ENCODE data around the gene TCAF1. TPM values are rescaled to one million over a fixed set of nuclear protein-coding genes. Genes with fewer than 3 reads are reported as not detected.
"Not testable (repeated sequence)": the region's sequence is repeated elsewhere in the genome, so short reads cannot be mapped to it uniquely, and the experiment has no call there.

TCAF1 gene
- total RNA-seq, 1 donor from 2014 or later: 32.7 TPM

DNA sequence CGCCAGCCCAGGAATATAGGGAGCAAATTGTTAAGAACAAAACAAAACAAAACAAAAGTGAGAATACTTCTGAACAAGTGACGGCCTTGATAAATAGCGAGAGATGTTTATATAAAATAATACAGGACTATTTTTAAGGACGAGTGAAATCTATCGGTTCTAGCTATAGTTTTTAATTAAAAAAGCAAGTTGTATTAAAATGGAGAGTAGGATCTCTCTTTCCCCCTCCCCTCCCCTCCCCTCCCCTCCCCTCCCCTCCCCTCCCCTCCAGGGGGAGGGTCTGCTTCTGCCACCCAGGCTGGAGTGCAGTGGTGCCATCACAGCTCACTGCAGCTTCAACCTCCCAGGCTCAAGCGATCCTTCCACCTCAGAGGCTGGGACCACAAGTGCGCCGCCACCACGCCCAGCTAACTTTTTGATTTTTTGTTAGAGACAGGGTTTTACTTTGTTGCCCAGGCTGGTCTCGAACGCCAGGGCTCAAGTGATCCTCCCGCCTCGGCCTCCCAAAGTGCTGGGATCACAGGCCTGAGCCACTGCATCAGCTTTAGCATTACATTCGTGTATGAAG is 440 bp upstream of the TCAF1 start:
- no peak for DNase-seq (ENCODE audit: low read depth in 2 of 2)

GRCh38 chr7:143901332-143901667 is 676 bp downstream of the TCAF1 start:
- peak in 1 of 2 donors; percentile 57 for DNase-seq (ENCODE audit: low read depth in 2 of 2)

DNA sequence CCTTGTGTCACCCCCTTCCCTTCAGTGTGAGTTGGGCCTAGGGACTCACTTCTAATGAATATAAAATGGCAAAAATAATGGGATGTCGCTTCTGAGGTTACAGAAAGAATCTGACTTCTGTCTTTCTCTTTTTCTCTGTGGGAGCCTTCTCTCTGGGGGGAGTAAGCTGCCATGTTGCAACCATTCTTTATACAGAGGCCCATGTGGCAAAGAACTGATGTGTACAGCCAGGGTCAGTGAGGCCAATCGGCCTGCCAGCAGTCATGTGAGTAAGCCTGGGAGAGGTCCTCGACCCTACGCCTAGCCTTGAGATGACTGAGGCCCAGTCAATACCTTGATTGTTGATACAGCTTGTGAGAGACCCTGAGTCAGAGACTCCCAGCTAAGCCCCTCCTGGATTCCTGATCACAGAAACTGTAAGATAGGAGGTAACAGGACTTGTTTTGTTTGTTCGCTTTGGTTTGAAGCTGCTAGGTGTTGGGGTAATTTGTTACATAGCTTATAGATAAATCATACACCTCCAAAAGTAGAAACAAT is 1.7 kb downstream of the TCAF1 start:
- DNase-seq (ENCODE audit: low read depth in 2 of 2): peak in 1 of 2 donors; percentile 75

DNA sequence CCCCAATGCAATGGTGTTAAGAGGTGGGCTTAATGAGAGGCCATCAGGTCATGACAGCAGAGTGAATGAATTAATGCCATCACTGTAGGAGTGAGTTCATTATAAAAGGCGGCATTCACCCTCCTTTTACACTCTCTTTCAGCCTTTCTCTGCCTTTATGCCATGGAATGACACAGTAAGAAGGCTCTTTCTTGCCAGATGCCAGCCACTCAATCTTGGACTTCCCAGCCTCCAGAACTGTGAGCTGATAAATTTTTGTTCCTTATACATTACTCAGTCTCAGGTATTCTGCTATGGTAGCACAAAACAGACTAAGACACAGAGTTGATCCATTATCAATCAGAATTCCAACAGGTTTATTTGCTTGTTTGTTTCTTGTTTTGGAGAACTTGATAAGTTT is 3.2 kb downstream of the TCAF1 start:
- DNase-seq (ENCODE audit: low read depth in 2 of 2): no peak

GRCh38 chr7:143896667-143897066 is 5.3 kb downstream of the TCAF1 start:
- DNase-seq (ENCODE audit: low read depth in 2 of 2): no peak

DNA sequence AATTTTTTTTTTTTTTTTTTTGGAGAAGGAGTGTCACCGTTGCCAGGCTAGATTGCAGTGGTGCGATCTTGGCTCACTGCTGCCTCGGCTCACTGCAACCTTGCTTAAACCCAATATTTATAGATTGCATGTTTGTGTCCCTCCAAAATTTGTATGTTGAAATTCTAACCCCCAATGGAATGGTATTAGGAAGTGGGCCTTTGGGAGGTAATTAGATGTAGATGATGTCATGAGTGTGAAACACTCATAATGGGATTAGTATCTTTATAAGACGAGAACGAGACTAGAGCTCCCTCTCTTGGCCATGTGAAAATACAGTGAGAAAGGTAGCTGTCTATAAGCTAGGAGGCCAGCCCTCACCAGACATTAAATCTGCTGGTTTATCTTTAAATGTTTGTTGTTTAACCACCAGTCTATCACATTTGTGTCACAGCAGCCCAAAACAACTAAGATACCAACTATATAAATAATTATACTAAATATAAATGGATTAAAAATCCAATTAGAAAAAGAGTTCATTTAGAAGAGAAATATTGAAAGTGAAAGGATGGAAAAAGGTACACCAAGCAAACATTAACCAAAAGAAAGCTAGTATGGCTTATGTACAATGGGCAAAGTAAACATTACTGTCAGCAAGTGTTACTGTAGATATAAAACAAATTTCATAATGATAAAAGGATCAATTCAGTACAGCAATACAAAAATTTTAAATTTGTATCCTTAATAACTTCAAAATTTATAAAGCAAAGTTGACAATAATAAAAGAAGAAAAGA is 9.3 kb downstream of the TCAF1 start:
- peak in 1 of 2 donors; percentile 73 for DNase-seq (ENCODE audit: low read depth in 2 of 2)

DNA sequence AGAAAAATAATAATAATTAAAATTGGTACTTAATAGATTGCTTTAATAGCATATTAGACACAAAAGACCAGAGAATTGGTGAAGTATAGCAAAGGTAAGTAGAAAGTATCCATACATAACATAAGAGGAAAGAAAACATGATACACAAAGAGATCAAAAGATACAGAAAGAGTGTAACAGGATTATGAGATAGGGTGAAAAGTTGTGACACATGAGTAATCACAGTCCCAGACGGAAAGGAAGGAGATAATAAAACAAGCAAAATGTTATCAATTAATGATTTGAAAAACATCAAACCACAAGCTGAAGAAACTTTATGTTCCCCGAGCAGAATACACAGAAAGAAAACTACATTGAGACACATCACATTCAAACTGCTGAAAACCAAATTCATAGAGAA is 10.5 kb downstream of the TCAF1 start:
- peak in 1 of 2 donors; percentile 35 for DNase-seq (ENCODE audit: low read depth in 2 of 2)

DNA sequence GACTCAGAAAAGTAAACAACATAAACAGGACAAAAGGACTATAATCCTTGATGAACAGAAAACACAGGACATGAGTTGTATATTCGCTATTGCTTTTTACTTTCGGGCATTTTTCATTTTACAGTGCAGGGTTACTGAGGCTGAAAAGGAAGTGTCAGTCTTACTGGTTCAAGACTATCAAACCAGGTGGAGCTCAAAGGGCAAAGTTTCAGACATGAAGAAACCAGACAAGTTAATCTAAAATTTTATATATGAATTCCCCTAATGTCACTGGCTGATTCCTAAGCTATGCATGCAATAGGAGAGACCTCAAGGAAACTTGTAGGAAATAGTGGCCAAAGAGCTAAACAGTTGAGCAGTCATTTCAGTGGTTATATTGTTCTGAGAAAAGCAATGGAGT is 11.4 kb downstream of the TCAF1 start:
- no peak for DNase-seq (ENCODE audit: low read depth in 2 of 2)

DNA sequence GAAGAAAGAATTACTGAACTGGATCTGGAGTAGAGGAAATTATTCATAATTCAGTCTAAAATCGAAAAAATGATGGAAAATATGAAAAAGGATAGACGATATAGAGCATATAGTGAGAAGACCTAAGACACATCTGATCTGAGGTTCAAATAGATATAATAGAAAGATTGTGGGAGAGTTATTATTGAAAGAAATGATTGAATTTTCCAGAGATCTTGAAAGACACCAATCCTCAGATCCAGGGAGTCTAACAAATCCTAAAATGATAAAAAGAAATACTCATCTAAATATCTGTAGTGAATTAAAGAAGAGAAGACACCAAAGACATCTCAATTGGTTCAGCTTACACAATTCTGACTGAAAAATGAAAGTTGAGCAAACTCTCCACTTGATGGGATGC is 12.9 kb downstream of the TCAF1 start:
- DNase-seq (ENCODE audit: low read depth in 2 of 2): no peak

- no peak for DNase-seq (ENCODE audit: low read depth in 2 of 2)
Measured at GRCh38 chr7:143886826-143887477, 15.0 kb downstream of the TCAF1 start.

GRCh38 chr7:143885951-143886350 is 16.0 kb downstream of the TCAF1 start:
- DNase-seq (ENCODE audit: low read depth in 2 of 2): no peak

GRCh38 chr7:143884969-143885559 is 16.9 kb downstream of the TCAF1 start:
- peak in 1 of 2 donors; percentile 82 for DNase-seq (ENCODE audit: low read depth in 2 of 2)

- DNase-seq (ENCODE audit: low read depth in 2 of 2): no peak
Measured at GRCh38 chr7:143884241-143884968, 17.6 kb downstream of the TCAF1 start.

- peak; percentile 30 to 69 for DNase-seq (ENCODE audit: low read depth in 2 of 2)
Measured at GRCh38 chr7:143882604-143883078, 19.3 kb downstream of the TCAF1 start.

- peak in 1 of 2 donors; percentile 18 for DNase-seq (ENCODE audit: low read depth in 2 of 2)
Measured at GRCh38 chr7:143882020-143882603, 19.9 kb downstream of the TCAF1 start.

- no peak for DNase-seq (ENCODE audit: low read depth in 2 of 2)
Measured at GRCh38 chr7:143878884-143879283, 23.1 kb downstream of the TCAF1 start.

GRCh38 chr7:143877098-143877497 is 24.9 kb downstream of the TCAF1 start:
- no peak for DNase-seq (ENCODE audit: low read depth in 2 of 2)

GRCh38 chr7:143876218-143876617 is 25.8 kb downstream of the TCAF1 start:
- DNase-seq (ENCODE audit: low read depth in 2 of 2): no peak

- not testable (repeated sequence) for DNase-seq (ENCODE audit: low read depth in 2 of 2)
Measured at GRCh38 chr7:143873242-143873641, 28.7 kb downstream of the TCAF1 start.

GRCh38 chr7:143871534-143871933 is 30.4 kb downstream of the TCAF1 start:
- DNase-seq (ENCODE audit: low read depth in 2 of 2): not testable (repeated sequence)

DNA sequence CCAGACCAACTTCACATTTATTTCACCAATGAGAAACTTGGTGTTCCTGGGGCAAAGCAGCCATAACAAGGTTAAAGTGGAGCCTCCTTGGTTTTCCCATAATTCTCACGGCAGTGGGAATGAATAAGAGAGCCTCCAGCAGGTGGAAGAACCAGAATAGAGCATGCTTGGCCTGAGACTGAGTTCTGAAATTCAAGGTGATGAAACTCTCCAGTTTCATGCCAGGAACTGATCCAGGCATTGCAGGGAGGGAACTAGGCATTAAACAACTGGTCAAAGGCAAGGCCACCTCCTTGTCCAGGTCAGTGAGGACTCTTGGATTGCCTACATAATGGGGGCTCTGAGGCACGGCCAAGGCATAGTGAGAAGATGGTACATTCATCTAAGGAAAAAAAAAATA is 44.0 kb downstream of the TCAF1 start:
- DNase-seq (ENCODE audit: low read depth in 2 of 2): not testable (repeated sequence)

All from dermis microvascular lymphatic vessel endothelial cell (primary cell).